HG03064 (cell line): ENCODE results near the gene KDM4C.
A peak's percentile ranks its signal among the peaks of the same experiment; 100 is the strongest.
"Not testable (repeated sequence)": the region's sequence is repeated elsewhere in the genome, so short reads cannot be mapped to it uniquely, and the experiment has no call there.

ENCODE experiments used
- ATAC-seq: cut with Tn5 transposase; IDR thresholded peaks from one replicate; pipeline ENCODE4 v1.9.1; 2021; ENCODE audit warnings: low read depth; ENCODE audit not compliant: unreplicated experiment

Gene KDM4C

GRCh38 chr9:6757456-6758247 is at the start of gene KDM4C:
TSS of gene KDM4C (plus strand) at chr9:6757973. CDS start at chr9:6792989, 35,016 bp downstream.
- ATAC-seq: peak; percentile 70

GRCh38 chr9:6708732-6709131 is 49.0 kb upstream of the KDM4C start:
- no peak for ATAC-seq

- no peak for ATAC-seq
Measured at GRCh38 chr9:6711403-6711802, 46.4 kb upstream of the KDM4C start.

- ATAC-seq: no peak
Measured at GRCh38 chr9:6712041-6712440, 45.7 kb upstream of the KDM4C start.

DNA sequence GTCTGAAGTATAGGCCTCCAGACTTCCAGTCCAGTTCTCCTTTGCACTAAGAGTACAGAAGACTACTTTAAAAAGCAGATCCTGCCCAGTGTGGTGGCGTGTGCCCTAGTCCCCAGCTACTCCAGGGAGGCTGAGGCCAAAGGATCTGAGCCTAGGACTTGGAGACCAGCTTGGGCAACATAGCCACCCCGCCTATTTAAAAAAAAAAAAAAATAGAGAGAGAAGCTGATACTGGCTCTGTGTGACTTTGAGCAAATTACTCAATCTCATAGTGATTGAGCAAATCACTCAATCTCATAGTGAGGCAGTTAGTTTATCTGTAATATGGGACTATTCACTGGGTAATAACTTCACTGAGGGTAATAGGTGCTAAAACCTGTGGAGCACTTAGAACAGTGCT is 43.6 kb upstream of the KDM4C start:
- no peak for ATAC-seq

DNA sequence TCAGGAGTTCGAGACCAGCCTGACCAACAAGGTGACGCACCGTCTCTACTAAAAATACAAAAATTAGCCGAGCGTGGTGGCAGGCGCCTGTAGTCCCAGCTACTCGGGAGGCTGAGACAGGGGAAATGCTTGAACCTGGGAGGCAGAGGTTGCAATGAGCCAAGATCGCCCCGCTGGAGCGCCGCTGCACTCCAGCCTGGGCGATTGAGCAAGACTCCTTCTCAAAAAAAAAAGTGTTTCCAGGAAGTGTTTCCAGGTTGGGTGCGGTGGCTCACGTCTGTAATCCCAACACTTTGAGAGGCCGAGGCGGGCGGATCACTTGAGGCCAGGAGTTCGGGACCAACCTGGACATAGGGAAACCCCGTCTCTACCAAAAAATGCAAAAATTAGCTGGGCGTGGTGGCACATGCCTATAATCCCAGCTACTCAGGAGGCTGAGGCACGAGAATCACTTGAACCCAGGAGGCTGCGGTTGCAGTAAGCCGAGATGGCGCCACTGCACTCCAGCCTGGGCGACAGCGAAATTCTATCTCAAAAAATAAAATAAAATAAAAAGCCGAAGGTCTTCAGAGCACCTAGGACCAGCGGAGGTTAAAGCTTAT is 42.5 kb upstream of the KDM4C start:
- ATAC-seq: not testable (repeated sequence)

DNA sequence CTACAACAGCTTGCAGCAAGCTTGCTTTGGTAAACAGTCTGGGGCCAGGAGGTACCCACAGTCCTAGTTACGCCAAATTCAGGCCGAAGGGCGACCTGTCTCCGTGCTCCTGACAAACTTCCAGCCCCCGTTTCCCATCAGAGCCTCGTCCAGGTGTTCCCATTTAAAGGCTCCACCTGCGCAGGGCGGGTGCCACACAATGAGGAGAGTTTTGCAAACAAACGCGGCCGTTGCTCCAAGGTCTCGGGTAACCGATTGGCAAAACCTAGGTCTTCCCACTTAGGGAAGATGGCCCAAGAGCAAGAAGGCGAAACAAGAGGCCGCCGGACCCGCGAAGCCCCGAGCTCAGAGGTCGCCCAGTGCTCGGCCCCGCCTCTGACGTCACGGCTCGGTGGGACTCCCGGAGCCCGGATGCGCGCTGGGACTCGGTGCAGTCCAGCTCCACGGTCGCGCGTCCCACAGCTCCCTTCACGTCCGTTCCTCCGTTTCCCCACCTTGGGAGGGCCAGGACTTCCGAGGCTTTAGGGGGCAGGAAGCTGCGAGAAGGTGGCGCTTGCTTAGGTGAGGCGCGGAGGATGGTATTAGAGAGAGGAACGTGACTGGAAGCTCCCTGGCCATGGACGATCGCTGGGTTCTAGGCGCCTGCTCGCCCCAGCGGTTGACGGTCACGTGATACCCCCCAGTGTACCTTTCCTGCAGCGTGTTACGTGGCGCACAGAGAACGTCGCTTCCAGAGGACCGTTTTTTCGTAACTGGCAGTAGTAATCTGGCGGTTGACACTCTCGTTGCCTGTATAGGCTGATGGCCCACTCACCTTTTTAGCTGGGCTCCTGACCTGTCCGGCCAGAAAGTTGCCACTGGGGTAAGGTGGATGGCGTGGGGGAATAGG is 41.8 kb upstream of the KDM4C start:
- peak; percentile 79 for ATAC-seq

DNA sequence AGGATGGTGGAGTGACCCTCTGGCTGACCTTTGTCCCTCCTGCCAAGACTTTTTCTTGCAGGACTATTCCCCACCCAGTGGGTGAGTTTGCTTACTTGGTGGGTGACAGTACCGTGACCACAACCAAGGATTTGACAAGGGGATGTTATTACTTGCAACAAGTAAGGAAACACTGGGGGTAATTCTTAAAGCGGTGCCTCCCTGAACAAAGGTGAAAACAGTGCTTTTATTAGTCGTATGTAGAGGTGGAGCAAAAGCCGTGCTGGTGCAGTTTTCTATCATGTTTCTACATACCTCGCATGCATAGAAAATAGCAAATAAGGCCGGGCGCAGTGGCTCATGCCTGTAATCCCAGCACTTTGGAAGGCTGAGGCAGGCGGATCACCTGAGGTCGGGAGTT is 41.0 kb upstream of the KDM4C start:
- no peak for ATAC-seq

- ATAC-seq: no peak
Measured at GRCh38 chr9:6723881-6724420, 33.8 kb upstream of the KDM4C start.

- no peak for ATAC-seq
Measured at GRCh38 chr9:6733257-6733656, 24.5 kb upstream of the KDM4C start.

- ATAC-seq: no peak
Measured at GRCh38 chr9:6733831-6734230, 23.9 kb upstream of the KDM4C start.

- ATAC-seq: no peak
Measured at GRCh38 chr9:6735422-6735821, 22.4 kb upstream of the KDM4C start.

DNA sequence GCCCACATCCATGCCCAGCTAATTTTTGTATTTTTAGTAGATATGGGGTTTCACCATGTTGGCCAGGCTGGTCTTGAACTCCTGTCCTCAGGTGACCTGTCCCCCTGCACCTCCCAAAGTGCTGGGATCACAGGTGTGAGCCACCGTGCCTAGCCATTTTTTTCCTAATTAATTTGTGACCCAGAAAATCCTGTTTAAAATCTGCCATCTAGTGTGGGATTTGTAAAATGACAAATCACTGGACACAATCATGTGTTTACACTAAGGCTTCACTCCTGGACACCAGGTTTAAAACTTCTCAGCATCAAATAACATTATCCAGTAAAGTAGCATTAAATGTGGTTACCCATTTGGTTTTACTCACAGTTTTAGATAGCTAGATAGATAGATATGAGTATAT is 18.6 kb upstream of the KDM4C start:
- ATAC-seq: no peak

- not testable (repeated sequence) for ATAC-seq
Measured at GRCh38 chr9:6748861-6749260, 8.9 kb upstream of the KDM4C start.

DNA sequence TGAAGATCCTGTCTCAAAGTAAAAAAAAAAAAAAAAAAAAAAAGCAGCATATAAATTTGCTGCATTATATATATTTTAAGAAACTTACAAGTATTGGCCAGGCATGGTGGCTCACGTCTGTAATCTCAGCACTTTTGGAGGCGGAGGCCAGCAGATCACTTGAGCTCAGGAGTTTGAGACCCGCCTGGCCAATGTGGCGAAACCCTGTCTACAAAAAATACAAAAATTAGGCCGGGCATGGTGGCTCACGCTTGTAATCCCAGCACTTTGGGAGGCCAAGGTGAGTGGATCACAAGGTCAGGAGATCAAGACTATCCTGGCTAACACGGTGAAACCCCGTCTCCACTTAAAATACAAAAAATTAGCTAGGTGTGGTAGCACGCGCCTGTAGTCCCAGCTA is 2.9 kb upstream of the KDM4C start:
- ATAC-seq: not testable (repeated sequence)

DNA sequence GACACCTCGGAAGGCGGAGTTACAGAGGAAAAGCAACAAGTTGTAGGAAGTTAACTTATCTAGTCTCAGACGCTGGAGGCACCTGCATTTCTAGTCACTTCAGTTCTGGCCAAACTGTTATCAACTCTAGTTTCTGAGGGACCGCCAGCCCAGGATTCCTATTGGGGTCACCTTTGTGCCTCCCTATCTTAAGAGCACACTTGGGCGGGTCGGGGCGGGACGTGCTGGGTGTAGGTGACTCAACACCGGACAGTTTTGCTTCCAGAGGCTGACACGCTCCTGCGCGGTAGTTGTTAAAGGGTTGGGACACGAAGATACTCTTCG is 679 bp upstream of the KDM4C start:
- peak; percentile 27 for ATAC-seq

GRCh38 chr9:6758248-6758497 is 400 bp downstream of the KDM4C start:
- ATAC-seq: peak; percentile 9

GRCh38 chr9:6758498-6759184 is 868 bp downstream of the KDM4C start:
- ATAC-seq: peak; percentile 27

DNA sequence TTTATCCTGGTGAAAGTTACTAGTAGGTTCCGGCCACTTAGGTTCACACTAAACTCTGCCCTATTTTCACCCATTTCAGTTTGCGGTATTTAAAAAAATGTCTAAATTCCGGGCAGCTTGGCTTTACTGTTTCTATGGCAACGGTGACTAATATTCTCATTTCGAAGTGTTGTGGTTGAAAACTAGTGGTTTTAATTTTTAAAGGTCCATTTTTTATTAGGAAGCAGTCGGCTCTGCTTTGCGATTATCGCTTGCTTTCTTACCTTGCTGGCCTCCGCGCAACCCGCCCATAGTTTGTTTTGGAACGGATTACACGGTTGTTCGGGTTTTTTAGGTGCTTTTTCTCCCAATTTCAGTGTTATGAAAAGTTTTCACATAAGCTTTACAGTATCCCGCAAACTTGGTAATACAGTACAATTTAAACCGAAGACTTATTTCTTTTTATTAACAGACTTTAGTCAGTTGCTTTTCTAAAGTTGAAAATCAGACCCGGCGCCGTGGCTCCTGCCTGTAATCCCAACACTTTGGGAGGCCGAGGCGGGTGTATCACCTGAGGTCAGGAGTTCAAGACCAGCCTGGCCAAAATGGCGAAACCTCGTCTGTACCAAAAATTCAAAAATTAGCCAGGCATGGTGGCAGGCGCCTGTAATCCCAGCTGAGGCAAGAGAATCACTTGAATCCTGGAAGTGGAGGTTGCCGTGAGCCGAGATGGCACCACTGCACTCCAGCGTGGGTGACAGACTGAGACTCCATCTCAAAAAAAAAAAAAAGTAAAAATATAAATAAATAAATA is 1.6 kb downstream of the KDM4C start:
- ATAC-seq: peak; percentile 6

GRCh38 chr9:6761306-6761705 is 3.5 kb downstream of the KDM4C start:
- ATAC-seq: no peak
